Activated T-cell treated with anti-CD3 and anti-CD28 coated beads, Interleukin-2, amount 50 U/mL, for 1 hour (primary cell): ENCODE measurements around the gene ACVRL1.

Source experiments
- DNase-seq: peaks from one replicate; pipeline ENCODE4 v3.0.0-alpha.2; 2020

Gene ACVRL1

GRCh38 chr12:51900323-51900889 is 6.9 kb upstream of the ACVRL1 start:
- DNase-seq: no peak

- no peak for DNase-seq
These were observed 6.0 kb upstream of the ACVRL1 start for GRCh38 chr12:51901121-51901817.

DNA sequence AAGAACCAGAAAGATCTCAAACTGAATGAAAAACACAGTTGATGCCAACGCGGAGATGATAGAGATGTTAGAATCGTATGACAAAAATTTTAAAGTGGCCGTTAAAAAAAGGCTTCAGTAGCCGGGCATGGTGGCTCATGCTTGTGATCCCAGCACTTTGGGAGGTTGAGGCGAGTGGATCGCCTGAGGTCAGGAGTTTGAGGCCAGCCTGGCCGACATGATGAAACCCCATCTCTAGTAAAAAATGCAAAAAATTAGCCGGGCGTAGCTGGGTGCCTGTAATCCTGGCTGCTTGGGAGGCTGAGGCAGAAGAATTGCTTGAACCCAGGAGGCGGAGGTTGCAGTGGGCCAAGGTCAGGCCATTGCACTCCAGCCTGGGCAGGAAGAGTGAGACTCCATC is 5.4 kb upstream of the ACVRL1 start:
- DNase-seq: no peak

DNA sequence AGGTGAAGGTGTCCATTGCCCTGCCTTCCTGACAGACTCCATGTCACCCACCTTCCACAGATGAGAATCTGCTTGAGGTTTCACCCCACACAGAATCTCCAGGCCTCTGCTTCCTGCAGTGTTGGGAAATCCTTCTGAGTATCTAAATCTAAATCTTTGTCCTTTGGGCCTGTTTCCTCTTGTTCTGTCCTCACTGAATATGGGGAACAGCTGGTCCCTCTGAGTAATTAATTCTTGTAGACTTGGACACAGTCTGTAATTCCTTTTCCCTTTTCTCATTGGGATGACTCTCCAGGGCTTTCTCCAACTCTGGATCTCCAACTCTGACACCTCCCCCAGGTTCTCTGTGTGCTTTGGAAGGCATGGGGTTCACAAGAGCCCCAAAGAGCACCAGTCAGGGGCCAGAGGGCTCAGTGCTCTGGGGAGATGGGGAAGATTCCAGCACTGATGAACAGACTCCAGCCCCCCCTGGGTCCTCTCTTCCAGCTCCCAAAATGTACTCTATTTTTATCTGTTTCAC is 2.3 kb upstream of the ACVRL1 start:
- no peak for DNase-seq

DNA sequence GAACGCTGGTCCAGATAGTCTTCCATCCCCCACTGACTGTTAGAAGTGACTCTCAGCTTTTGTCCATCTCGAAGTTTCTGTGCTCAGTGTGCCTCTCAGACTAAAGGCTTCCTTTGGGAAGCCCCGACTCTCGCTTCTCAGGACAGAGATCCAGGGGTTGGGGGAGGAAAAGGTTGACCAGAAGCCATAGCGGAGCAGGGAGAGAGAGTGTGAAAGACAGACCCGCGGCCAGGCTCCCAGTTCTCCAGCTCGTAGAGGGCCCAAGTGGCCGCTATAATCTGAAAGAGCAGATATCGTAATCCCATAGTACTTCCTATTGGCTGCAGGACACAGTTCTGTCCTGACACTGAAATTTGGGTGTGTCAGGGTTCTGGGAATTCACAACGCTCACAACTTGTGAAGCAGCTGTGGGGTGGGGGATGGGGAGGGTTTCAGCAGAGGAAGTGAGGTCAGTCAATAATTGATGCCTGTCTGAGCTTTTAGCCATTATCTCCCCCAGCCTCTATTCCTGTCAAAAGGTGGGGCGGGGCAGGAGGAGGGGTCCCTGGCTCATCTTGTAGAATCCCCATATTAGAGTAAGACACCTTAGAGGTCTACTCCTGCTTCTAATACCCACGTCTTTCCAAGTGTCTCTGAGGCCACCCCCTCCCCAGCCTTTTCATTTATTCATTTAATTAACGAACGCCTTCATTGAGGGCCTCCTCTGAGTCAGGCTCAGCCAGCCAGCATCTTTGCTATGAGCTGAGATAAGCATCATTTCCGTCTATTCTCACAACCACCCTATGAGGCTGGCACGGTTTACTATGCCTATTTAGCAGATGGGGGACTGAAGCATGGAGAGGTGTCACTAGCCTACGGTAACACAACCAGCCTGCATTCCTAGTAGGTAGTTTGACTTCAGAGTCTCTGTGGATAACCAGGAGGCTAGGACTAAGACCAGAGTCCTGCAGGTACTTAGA is 1.6 kb upstream of the ACVRL1 start:
- no peak for DNase-seq

GRCh38 chr12:51906430-51907082 is 748 bp upstream of the ACVRL1 start:
- no peak for DNase-seq

DNA sequence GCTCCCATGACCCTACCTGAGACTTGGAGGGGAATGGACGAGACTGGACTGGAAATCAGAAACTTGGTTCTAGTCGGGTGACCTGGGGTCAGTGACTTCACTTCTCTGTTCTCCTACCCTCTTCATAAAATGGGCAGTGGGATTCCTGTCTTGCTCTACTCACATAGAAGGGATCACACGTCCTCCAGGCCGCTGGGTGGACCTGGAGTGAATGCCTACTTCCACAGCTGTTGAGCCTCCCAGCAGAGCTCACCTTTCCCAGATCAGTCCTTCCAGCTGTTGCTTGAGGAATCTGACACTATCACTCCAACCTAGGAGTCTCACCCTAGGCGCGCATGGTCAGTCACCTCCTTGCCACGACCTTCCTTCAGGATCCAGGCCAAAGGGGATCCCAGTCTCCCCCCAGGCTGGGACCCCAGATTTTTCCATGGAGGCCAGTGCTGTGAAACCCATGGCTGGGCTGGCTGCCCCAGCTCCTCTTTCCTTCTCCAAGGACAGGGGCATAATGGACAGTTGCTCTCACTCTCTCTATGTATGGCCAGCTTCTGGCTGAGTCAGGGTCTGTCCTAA is 637 bp downstream of the ACVRL1 start:
- DNase-seq: no peak

DNA sequence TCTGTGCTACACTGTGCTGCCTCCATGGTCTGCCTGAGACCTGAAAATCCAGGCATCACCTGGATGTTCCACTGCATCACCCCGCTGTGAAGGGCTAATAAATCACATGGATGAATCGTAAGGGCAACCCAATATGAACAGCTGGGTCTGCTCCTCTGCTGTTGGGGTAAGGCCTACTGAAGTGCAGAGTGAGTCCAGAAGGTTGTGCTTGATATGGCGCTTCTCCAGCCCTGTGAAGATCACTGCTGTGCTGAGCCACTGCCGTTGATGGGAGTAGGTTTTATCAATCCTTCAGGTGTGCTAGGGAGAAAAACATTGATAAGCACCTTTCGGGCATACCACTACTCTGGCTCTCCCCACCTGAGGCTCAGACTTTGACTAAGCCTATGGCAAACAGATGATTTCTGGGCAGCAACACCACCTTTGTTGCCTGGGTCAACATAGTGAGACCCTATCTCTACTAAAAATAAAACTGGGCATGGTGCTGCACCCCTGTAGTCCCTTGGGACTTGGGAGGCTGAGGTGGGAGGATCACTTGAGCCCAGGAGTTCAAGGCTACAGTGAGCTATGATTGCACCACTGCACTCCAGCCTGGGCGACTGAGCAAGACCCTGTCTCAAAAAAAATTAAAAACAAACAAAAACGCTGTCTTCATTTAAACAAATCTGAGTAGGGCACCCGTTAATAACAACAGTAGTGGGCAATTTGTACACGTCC is 1.7 kb downstream of the ACVRL1 start:
- no peak for DNase-seq

- no peak for DNase-seq
These were observed 2.9 kb downstream of the ACVRL1 start for GRCh38 chr12:51910168-51910567.

GRCh38 chr12:51910691-51911090 is 3.4 kb downstream of the ACVRL1 start:
- no peak for DNase-seq

- no peak for DNase-seq
These were observed 4.0 kb downstream of the ACVRL1 start for GRCh38 chr12:51911307-51911706.

DNA sequence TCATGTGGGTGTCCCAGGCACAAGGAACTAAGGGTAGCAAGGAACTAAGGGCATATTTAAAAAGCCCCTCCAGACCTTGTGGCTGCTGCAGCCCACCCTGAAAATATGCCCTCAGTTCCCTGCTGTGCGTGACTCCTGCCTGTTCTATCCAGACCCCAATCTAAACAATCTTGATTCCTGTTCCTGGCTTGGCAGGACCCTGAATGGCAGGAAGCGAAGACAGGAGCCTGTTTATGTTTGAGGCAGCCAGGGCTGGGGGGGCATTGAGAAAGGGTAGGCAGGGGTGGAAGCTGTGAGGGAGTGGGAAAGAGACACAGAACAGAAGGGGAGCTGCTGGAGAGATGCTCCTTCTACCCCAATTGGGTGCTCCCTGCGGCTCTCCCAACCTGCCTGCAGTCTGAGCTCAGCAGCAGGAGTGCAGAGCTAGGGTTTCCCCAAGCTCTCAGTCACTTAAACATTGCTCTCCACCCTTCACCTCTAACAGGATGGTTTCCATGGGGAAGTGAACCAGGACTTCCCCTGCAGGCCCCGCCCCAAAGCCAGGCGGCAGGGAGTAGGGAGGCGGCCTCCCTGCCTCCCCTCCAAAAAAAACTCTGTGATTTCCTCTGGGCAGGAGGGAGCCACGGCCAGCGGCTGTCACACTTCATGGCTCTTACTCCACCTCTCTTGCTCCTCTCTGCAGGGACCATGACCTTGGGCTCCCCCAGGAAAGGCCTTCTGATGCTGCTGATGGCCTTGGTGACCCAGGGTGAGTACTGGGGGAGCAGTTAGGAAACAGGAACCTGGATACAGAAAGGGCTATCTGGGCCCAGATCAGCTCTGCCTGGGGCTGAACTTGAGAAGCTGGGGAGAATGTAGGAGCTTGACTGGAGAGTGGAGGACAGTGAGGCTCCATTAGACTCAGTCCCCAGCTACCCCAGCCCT is 4.7 kb downstream of the ACVRL1 start:
- DNase-seq: no peak

GRCh38 chr12:51913071-51914033 is 6.0 kb downstream of the ACVRL1 start:
- DNase-seq: no peak

DNA sequence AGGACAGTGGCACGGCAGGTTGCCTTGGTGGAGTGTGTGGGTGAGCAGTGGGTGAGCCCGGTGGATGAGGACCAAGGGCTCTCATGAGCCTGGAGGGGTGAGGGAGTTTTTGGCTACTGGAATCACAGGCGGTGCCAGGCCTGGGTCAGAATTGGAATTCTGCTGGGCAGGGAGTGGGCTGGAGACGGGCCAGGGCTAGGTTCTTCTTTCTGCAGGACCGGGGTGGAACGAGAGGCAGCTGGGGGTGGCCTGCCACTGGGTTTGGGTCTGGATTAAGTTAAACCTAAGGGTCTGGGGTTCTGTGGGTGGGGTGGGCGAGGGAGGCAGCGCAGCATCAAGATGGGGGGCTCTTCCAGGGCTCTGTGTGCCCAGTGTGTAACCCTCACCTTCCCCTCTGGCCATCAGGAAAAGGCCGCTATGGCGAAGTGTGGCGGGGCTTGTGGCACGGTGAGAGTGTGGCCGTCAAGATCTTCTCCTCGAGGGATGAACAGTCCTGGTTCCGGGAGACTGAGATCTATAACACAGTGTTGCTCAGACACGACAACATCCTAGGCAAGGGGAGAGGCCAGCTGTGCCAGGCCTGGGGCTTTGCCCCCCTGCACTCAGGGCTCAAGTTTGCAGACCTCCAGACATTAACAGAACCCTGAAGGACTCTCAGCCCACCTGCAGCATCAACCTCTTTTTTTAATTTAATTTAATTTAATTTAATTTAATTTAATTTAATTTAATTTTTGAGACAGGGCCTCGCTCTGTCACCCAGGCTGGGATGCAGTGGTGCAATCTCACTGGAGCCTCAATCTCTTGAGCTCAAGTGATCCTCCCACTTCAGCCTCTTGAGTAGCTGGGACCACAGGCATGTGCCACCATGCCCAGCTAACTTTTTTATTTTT is 7.0 kb downstream of the ACVRL1 start:
- no peak for DNase-seq

DNA sequence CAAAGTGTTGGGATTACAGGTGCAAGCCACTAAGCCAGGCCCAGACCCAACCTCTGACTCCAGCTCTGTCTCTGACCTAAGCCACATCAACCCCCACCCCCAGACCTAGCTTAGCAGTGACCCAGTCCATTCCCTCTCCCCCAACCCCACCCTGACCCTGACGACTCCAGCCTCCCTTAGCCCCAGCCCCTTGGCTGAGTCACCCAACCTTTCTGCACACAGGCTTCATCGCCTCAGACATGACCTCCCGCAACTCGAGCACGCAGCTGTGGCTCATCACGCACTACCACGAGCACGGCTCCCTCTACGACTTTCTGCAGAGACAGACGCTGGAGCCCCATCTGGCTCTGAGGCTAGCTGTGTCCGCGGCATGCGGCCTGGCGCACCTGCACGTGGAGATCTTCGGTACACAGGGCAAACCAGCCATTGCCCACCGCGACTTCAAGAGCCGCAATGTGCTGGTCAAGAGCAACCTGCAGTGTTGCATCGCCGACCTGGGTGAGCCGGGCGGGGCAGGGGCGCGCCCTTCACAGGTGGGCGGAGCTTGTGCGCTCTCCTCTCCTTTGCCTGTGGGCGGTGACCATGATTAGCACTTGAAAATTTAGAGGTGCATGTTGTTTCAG is 7.8 kb downstream of the ACVRL1 start:
- DNase-seq: no peak

- DNase-seq: no peak
These were observed 8.6 kb downstream of the ACVRL1 start for GRCh38 chr12:51915951-51916350.

GRCh38 chr12:51917041-51917590 is 9.8 kb downstream of the ACVRL1 start:
- DNase-seq: no peak
